Fibroblast of skin of right biceps (primary cell): ENCODE measurements around the gene CD44.
A peak's percentile ranks its signal among the peaks of the same experiment; 100 is the strongest.

ENCODE experiments used
- DNase-seq: peaks from one replicate; pipeline ENCODE4 v3.0.0-alpha.2; 2013

Gene CD44

DNA sequence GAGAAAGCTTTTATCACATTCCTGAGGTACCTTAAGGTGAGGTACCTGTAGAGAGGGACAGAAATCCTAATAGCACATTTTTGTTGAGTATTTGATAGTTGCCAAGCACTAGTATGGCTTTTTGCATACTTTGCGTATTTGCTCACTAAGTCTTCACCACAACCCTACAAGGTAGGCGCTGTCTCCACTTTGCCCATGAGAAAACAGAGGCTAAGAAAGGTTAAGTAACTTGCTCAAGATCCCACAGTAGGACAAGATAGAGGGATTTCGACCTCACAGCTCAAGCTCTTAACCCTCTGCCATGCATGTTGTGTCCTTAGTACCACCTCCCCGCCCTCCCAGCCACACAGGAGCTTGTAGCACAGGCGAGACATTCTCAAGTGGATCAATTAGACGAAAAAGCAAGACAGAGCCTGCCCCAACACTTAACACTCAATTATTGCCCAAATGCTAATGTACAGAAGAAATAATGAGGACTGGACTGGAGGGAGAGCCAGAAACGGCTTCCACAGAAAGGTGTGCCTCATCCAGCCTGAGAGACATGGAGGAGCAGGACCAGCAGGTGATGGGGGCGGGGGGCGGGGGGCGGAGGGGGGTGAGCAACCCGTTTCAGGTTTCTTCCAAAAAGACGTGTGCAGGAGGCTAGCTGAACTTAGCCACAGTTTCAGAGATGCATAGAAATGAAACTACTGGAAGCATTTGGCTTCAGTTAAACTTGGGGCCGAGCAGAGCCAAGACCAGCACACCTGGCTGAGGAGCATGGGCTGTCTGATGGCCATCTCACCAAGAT is 26.7 kb upstream of the CD44 start:
- DNase-seq: peak; percentile 23

DNA sequence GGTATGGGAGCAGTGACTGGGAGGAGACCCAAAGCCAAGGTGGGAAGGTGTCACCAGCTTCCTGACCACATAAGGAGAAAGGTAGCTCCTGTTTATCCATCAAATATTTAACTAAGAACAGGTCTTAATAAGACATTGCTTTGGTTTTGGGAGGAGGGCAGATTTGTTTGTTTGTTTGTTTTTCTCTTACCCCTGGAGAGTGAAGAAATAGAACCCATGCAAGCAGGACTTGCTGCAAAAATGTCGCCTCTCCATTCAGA is 26.2 kb upstream of the CD44 start:
- no peak for DNase-seq

GRCh38 chr11:35114906-35115687 is 23.9 kb upstream of the CD44 start:
- no peak for DNase-seq

DNA sequence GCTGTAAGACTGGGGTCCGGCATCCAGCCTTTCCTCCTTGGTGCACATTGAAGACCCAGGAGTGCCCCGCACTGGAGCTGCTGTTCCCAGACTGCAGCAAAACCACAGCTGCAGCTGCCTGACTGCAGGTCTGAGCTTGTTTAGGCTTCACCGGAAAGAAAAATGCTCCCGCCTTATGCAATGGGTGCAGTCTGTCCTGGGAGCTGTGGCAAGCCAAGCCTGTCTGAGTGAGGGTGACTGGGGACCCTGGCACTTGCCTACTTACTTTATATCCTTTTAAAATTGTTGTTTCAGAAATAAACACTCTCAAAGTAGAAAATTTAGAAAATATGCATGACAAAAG is 23.3 kb upstream of the CD44 start:
- no peak for DNase-seq

DNA sequence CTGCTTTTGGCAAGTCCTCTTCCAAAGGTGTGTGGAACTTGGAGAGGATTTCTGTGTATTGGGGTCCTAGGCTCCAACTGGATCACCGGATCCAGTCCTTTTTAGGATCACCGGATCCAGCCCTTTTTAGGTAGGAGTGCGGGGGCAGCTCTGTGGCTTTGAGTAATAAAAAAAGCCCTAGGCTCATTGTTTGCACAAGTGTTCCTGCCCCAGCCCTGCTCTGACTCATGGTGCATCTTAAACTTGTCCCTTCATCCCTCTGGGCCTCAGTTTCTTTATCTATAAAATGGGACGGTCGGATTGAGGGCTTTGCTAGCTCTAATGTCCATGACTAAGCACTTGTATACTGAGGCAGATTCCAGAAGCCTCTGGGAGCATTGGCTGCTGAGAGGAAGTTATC is 22.7 kb upstream of the CD44 start:
- DNase-seq: no peak

- DNase-seq: no peak
These were observed 22.0 kb upstream of the CD44 start for GRCh38 chr11:35116762-35117640.

GRCh38 chr11:35118906-35119305 is 20.1 kb upstream of the CD44 start:
- no peak for DNase-seq

GRCh38 chr11:35121326-35121865 is 17.6 kb upstream of the CD44 start:
- DNase-seq: no peak

GRCh38 chr11:35122308-35122707 is 16.7 kb upstream of the CD44 start:
- no peak for DNase-seq

- no peak for DNase-seq
These were observed 12.7 kb upstream of the CD44 start for GRCh38 chr11:35126000-35126878.

DNA sequence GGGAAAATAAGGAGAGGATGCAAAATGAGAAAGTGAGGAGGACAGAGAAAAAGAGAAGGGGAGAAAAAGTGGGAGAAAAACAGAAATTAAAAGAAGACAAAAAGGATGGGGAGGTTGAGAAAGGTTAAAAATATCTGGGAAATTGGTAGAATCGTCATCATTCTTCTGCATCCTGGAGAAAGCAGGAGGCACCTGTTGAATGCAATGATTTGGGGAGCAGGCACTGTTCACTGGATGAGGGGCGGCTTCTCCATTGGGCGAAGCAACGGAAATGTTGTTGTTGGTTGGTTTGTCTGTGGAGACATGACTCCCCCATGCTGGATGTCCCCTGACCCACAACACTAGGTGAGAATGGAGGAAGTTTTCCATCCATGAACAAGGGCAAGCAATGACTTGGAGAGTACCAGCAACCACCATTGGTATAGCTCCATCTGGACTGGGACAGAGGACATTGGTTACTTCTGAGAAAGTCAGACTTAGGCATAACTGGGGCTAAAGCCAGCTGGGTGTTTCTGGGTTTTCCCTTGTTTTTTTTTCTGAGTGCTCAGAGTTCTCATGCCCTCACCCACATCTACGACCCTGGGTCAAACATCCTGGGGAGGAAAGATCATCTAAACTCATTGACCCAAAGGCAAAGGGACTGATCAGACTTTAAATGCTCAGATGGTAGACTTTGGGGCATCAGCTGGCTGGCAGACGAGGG is 11.9 kb upstream of the CD44 start:
- DNase-seq: no peak

DNA sequence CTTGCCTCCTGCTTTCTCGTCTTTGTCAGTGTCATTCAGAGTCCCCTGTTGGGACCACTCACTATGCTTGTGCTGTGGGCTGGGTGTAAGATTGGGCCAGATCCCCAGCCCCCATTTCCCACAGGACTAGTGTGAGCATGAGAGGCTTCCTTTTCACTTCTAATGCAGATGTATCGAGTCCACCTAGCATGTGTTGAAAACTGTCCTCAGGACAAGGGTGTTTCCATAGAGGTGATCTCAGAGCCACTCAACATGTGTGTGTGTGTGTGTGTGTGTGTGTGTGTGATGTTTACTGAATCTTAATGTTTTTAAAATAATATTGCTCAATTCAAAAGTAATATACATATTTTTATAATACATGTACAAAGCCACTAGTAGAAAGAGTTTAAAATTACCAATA is 11.4 kb upstream of the CD44 start:
- DNase-seq: no peak

DNA sequence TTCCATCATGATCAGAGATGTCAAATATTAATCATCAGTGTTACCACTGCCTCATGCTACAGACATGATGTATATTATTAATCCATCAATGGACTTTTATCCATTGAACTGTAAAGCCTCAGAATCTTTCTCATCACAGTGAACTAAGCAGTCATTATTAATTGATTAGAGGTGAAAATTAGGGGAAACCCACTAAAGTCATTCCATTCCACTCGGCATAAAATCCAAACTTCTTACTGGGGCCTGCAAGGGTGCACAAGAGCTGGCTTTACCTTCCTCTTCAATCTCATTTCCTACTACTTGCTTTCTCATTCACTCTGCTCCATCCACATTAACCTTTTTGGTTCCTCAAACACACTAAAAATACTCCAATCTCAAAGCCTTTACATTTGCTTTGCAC is 7.9 kb upstream of the CD44 start:
- DNase-seq: no peak

DNA sequence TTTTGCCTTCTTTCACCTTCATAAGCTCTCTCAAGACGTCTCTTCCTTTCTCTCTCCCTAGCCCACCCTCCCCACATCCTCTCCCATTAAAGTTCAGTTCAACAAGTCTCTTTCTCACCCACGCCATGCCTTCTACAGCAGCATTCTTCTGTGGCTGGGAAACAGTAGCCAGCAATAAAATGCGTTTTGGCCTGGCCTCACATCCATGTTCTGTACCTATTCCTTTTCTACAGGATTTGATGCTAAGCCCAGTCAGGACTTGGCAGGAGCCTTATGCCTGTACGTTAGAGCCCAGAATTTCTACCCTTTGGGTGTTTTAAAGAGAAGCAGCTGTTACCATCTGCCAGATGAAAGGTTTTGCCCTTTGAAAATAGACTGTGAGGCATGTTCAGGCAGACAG is 7.1 kb upstream of the CD44 start:
- no peak for DNase-seq

DNA sequence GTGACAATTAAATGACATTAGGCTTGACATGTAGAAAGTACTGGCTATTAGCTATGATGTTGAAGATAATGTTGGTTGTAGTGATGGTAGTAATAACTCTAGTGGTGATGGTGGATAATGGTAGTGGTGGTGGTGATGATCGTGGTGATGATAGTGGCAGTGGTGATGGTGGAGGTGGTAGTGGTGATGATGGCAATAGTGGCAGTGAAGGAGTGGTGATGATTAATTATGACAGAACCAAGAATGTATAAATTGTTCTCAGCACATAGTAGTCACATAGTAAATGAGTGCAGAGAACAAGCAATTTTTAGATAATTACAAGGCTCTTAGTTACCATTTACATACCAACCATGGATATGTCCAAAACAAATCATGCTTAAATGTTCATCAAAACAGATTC is 5.3 kb upstream of the CD44 start:
- DNase-seq: no peak

GRCh38 chr11:35134403-35135148 is 4.4 kb upstream of the CD44 start:
- peak; percentile 82 for DNase-seq

GRCh38 chr11:35135222-35135621 is 3.7 kb upstream of the CD44 start:
- DNase-seq: peak; percentile 63

- no peak for DNase-seq
These were observed 2.7 kb upstream of the CD44 start for GRCh38 chr11:35136311-35136710.

DNA sequence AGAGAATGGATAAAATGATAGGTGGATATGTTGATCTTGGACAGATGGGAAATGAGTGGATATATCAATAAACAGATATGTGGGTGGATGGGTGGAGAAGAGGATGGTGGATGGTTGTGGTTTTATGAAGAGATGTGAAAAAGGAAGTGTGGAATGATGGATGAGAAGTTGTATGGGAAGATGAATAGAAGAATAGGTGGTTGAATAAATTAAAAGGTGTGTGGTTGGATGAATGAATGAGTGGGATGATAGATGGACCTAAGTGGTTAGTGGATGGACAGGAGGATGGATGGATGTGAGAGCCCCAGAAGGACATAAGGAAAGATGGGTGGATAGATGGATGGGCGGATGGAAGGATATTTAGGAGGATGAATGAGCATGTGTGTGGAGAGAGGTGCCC is 913 bp upstream of the CD44 start:
- no peak for DNase-seq

DNA sequence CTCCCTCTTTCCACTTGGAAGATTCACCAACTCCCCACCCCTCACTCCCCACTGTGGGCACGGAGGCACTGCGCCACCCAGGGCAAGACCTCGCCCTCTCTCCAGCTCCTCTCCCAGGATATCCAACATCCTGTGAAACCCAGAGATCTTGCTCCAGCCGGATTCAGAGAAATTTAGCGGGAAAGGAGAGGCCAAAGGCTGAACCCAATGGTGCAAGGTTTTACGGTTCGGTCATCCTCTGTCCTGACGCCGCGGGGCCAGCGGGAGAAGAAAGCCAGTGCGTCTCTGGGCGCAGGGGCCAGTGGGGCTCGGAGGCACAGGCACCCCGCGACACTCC is 397 bp upstream of the CD44 start:
- DNase-seq: no peak

GRCh38 chr11:35139722-35140282 is 831 bp downstream of the CD44 start:
- DNase-seq: no peak
